GM19372 (cell line): ENCODE results near the gene SAMD9.
"Not testable (repeated sequence)": the region's sequence is repeated elsewhere in the genome, so short reads cannot be mapped to it uniquely, and the experiment has no call there.

ENCODE experiments used
- ATAC-seq: cut with Tn5 transposase; IDR thresholded peaks from one replicate; pipeline ENCODE4 v1.9.1; 2021; ENCODE audit warnings: mild to moderate bottlenecking, low read depth, moderate library complexity; ENCODE audit not compliant: unreplicated experiment

Gene SAMD9

DNA sequence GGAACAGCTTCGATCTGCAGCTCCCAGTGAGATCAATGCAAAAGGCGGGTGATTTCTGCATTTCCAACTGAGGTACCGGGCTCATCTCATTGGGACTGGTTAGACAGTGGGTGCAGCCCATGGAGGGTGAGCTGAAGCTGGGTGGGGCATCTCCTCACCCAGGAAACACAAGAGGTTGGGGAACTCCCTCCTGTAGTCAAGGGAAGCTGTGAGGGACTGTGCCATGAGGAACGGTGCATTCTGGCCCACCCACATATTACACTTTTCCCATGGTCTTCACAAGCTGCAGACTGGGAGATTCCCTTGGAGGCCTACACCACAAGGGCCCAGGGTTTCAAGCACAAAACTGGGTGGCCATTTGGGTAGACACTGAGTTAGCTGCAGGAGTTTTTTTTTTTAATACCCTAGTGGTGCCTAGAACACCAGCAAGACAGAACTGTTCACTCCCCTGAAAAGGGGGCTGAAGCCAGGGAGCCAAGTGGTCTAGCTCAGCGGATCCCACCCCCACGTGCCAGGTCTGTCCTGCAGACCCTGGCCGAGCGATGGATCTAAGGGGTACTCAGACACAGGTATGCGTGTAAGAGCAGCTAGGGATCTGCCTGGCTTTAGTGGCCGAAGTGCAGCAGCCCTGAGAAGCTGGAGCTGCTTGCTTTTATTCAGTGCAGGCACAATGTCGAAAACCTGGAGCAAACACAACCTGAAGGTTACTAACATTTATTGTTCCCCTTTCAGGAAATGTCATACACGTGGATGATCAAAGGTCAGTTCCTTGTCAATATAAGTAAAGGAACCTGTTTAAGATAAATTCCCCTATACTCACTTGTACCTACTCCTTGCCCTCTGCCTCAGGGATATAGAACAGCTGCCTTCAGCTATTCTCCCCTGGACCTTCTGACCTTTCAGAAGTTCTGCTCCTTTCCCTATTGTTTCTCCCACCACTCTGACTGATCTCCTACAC, 3.1 kb upstream of the SAMD9 start:
- no peak for ATAC-seq

DNA sequence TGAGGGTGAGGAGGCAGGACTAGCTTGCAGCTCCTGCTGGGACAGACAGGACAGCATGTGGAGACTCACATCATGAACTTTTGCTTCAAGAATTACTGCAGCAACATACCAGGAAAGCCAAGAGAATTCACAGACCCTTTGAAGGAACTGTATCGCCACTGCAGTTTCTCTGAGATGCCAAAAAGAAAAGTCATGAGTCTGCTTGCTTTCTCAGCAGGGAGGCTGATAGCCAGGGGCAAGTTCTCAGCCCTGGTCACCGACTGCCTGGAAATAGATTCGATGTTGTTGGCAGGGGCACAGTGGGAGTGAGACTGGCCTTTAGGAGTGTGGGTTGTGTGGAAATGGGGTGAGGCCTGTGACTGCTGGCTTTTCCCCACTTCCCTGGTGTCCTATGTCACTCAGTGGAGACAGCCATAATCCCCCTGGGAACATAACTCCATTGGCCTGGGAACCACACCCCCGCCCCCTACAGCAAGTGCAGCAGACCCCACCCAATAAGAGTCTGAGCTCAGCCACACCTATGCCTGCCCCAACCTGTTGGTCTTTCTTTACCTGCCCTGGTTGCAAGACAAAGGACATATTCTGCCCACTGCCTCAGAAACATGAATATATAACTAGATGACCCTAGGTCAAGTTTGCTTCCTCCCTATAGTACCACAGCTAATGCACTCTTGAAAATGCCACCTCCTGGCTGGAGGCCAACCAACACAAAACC, 1.6 kb upstream of the SAMD9 start:
- ATAC-seq, result no peak

- ATAC-seq, result no peak
Measured at GRCh38 chr7:93117327-93117726, 452 bp downstream of the SAMD9 start.

DNA sequence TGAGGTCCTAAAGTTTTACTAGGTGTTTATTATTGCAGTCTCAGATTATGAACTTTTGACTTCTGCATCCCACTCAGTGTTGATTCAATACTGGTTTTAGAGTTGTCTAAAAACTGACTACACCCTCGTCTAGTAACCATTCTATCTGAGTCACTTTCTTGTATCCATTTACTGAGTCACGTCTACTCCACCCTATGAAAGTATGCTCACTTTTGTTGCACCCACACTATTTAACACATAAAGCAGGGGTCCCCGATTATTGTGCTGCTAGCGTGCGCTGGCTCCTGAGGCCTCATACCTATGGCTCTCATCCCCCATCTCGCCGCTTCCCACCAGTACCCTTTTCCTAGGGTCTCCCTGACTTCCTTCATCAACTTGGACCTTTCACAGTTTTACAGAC, 2.0 kb downstream of the SAMD9 start:
- no peak for ATAC-seq

DNA sequence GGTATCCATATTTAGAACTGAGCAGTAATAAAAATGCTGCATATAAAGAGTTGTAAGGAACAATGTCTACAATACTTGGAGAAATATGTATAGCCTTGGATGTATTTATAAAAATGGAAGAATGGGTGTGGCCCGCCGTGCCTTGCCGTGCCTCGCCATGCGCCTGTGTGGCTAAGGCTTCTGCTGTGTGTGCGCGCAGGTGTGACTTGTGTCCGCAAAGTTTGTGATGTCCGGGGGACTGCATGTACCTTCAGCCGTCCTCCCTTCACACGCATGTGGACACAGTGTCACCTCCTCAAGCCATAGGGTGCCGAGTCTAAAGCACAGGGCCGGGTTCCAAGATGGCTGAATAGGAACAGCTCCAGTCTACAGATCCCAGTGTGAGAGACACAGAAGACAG, 9.8 kb downstream of the SAMD9 start:
- no peak for ATAC-seq

DNA sequence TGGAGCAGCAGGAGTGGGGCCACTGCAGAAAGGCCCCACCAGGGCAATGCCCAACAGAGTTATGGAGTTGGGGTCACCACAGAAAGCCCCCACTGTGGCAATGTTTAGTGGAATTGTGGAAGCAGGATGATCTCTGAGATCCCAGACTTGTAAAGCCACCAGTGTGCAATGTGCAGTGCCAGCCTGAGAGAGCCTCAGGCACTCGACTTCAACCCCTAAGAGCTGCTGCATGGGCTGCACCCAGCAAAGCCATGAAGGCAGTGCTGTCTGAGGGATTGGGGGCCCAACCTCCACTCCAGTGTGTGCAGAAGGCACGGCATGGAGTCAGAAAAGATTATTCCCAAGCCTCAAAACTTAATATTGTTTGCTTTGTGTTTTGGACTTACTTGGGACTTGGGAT, 20.4 kb downstream of the SAMD9 start:
- no peak for ATAC-seq

GRCh38 chr7:93092757-93093370, 24.9 kb downstream of the SAMD9 start:
- ATAC-seq, result peak; percentile 86

DNA sequence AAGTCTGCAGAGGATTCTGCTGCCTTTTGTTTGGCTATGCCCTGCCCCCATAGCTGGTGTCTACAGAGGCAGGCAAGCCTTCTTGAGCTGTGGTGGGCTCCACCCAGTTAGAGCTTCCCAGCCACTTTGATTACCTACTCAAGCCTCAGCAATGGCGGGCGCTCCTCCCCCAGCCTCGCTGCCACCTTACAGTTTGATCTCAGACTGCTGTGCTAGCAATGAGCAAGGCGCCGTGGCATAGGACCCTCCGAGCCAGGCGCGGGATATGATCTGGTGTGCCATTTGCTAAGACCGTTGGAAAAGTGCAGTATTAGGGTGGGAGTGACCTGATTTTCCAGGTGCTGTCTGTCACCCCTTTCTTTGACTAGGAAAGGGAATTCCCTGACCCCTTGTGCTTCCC, 44.4 kb downstream of the SAMD9 start:
- ATAC-seq, result not testable (repeated sequence)

GRCh38 chr7:93062599-93062998, 55.2 kb downstream of the SAMD9 start:
- ATAC-seq, result no peak

DNA sequence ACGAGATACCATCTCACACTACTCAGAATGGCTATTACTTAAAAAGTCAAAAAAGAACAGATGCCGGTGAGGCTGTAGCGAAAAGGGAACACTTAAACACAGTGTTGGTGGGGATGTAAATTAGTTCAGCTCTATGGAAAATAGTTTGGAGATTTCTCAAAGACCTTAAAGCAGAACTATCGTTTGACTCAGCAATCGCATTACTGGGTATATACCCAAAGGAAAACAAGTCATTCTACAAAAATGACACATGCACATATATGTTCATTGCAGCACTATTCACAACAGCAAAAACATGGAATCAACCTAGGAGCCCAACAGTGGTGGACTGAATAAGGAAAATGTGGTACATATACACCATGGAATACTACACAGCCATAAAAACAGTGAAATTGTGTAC, 56.9 kb downstream of the SAMD9 start:
- no peak for ATAC-seq

DNA sequence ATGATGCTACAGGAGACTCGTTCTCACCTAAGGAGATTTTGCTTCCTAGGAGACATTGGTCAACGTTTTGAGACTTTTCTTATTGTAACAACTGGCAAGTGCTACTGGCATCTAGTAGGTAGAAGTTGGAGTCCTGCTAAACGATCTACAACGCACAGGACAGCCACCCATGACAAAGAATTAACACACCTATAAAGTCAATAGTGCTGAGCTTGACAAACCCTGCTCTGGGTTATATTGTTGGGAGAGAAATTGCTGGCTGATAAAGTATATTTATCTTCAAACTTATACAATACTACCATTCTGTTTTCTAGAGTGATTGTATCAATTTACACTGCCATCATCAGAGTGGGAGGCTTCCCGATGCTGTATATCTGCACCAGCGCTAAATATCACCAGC, 57.8 kb downstream of the SAMD9 start:
- ATAC-seq, result no peak

GRCh38 chr7:93056621-93057020, 61.2 kb downstream of the SAMD9 start:
- not testable (repeated sequence) for ATAC-seq

GRCh38 chr7:93055543-93056107, 62.2 kb downstream of the SAMD9 start:
- ATAC-seq, result no peak

DNA sequence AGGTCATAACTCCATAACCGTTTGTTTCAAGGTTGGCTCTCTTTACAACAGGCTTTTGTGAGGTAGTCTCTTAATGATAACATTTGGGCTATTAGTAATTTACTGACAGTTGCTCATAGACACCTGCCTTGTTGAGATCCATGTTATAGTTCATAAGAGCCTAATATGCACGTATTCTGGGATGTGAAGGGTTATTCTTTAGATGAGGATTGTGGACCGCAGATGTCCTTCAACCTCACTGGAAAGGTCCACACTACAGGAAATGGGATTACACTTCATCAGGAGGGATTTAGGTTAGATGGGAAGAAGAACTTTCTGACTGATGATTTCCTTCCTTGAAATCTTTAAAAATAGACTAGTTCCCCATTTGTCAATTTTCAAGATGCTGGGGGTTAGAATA, 62.8 kb downstream of the SAMD9 start:
- ATAC-seq, result no peak

DNA sequence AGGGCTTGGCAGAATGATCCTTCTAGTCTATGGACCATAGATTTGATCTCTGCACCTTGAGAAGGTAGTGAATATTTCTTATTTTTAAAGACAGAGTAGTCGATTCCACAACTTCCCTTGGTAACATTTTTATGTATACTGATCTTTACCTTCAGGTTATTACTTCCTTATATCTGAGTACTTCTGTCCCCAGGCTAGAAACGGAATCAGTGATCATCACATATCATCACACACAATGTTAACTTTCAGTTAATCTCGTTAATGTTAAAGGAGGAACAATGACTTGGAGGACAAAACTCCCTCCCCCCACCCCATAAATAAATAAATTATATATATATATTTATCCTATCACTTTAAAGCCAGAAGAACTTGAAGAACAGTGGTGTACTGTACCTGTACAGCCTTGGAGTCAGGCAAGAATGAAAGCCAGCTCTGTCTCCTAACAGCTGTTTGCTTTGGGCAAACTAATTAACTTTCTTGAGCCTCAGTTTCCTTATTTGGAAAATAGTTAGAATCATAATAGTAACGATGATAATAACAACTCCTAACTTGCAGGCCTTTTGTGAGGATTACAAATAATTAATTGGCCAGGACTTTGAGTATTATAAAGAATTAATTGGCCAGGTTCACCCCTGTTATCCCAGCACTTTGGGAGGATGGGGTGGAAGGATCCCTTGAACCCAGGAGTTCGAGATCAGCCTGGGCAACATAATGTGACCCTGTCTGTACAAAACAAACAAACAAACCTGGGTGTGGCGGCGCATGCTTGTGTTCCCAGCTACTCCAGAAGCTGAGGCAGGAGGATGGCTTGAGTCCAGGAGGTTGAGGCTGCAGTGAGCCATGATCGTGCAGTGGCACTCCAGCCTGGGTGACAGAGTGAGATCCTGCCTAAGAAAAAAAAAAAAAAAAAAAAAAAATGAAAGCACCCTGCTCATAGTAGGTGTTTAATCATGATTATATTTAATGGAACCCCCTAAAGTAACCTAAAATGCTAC, 63.5 kb downstream of the SAMD9 start:
- ATAC-seq, result no peak

DNA sequence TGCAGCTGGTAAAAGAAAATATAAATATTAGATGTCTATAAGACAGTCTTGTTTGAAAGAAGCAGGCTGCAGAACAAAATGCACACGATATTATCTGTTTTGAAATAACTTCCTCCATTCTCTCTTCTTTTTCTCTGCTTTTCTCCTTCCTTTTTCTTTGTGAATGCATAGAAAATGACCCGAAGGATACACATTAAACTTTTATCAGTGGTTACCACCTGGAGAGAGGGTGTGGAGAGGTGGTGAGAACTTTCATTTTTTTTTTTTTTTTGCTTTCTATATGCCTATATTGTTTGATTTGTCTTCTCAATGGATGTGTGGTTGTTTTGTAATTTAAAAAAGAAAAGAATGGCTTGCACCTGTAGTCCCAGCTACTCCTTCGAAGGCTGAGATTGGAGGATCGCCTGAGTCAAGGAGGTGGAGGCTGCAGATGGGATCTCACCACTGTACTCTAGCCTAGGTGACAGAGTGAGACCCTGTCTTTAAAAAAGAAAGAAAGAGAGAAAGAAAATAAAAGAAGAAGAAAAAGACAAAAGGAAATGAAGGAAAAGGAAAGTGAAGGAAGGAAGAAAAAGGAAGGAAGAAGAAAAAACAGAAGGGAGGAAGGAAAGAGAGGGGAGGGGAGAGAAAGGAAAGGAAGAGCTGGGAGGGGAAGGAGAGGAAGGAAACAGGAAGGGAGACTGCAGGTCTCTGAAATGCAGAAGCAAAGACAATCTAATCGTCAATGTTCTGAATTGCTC, 64.4 kb downstream of the SAMD9 start:
- no peak for ATAC-seq

DNA sequence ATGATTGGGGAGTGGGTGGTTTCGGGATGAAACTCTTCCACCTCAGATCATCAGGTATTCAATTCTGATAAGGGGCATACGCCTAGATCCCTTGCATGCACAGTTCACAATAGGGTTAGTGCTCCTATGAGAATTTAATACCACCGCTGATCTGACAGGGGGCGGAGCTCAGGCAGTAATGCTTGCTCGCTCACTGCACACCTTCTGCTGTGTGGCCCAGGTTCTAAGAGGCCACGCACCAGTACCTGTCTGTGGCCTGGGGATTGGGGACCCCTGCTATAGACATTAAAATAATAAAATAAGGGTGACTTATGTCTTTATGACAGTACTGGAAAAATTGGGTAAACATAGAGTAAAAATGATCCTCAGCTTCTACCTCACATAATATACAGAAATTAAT, 66.1 kb downstream of the SAMD9 start:
- ATAC-seq, result no peak
